ENCODE data around the gene BHLHE41.

Gene BHLHE41

GRCh38 chr12:26149968-26150500, 25.2 kb upstream of the BHLHE41 start:
- H3K27ac ChIP-seq = no peak overlapping the region
- no peak for TF ChIP-seq ZFX (IDR thresholded peaks at IDR 0.05; ENCODE audit: borderline replicate concordance)
- no peak for TF ChIP-seq CTCF (IDR thresholded peaks at IDR 0.05)

GRCh38 chr12:26148291-26148690, 23.5 kb upstream of the BHLHE41 start:
- TF ChIP-seq CTCF (IDR thresholded peaks at IDR 0.05) = no peak
- no peak for TF ChIP-seq ZFX (IDR thresholded peaks at IDR 0.05; ENCODE audit: borderline replicate concordance)
- H3K27ac ChIP-seq = no peak overlapping the region

- H3K27ac ChIP-seq = no peak overlapping the region
- TF ChIP-seq ZFX (IDR thresholded peaks at IDR 0.05; ENCODE audit: borderline replicate concordance) = no peak
- no peak for TF ChIP-seq CTCF (IDR thresholded peaks at IDR 0.05)
Observed at GRCh38 chr12:26143291-26143690, 18.5 kb upstream of the BHLHE41 start.

- no peak for TF ChIP-seq CTCF (IDR thresholded peaks at IDR 0.05)
- TF ChIP-seq ZFX (IDR thresholded peaks at IDR 0.05; ENCODE audit: borderline replicate concordance) = no peak
- H3K27ac ChIP-seq = no peak overlapping the region
Observed at GRCh38 chr12:26138860-26139259, 14.0 kb upstream of the BHLHE41 start.

- no peak for TF ChIP-seq ZFX (IDR thresholded peaks at IDR 0.05; ENCODE audit: borderline replicate concordance)
- no peak for TF ChIP-seq CTCF (IDR thresholded peaks at IDR 0.05)
- no peak overlapping the region for H3K27ac ChIP-seq
Observed at GRCh38 chr12:26136688-26137087, 11.9 kb upstream of the BHLHE41 start.

- TF ChIP-seq ZFX (IDR thresholded peaks at IDR 0.05; ENCODE audit: borderline replicate concordance) (no peak), CTCF (IDR thresholded peaks at IDR 0.05) (no peak)
Observed at GRCh38 chr12:26135571-26135970, 10.7 kb upstream of the BHLHE41 start.

GRCh38 chr12:26135010-26135420, 10.2 kb upstream of the BHLHE41 start:
- H3K27ac ChIP-seq = no peak overlapping the region
- TF ChIP-seq CTCF (IDR thresholded peaks at IDR 0.05) (no peak), ZFX (IDR thresholded peaks at IDR 0.05; ENCODE audit: borderline replicate concordance) (no peak)

More at GRCh38 chr12:26135571-26135970, 10.7 kb upstream of the BHLHE41 start:
- H3K27ac ChIP-seq = no peak overlapping the region
